Measurements from ENCODE around the gene SEMA3A.
"Not testable (repeated sequence)": the region's sequence is repeated elsewhere in the genome, so short reads cannot be mapped to it uniquely, and the experiment has no call there.

The SEMA3A gene

GRCh38 chr7:84055904-84056605 is 138.5 kb downstream of the SEMA3A start:
- Histone ChIP-seq H3K27ac (replicated peaks) (no peak overlapping the region), H3K27me3 (ENCODE audit: insufficient read depth, poor library complexity, severe bottlenecking) (no peaks in the 10 kb centered on the region), H3K4me3 (replicated peaks; ENCODE audit: insufficient read depth, low read length) (no peak overlapping the region)
- TF ChIP-seq SPI1 (IDR thresholded peaks at IDR 0.05; ENCODE audit: borderline replicate concordance, low read depth) (no peak), GABPA (IDR thresholded peaks at IDR 0.05; ENCODE audit: low read depth) (no peak), CTCF (IDR thresholded peaks at IDR 0.05; ENCODE audit: insufficient read depth, low read length) (no peak), POLR2AphosphoS5 (IDR thresholded peaks at IDR 0.05; ENCODE audit: low read depth) (no peak), REST (IDR thresholded peaks at IDR 0.05; ENCODE audit: insufficient replicate concordance, low read depth) (no peak)
- DNase-seq (ENCODE audit: low read depth in 1 of 2, low spot score in 1 of 2): no peak

GRCh38 chr7:84055199-84055598 is 139.4 kb downstream of the SEMA3A start:
- H3K4me3 ChIP-seq (replicated peaks; ENCODE audit: insufficient read depth, low read length); H3K27me3 ChIP-seq (ENCODE audit: insufficient read depth, poor library complexity, severe bottlenecking); H3K27ac ChIP-seq (replicated peaks); DNase-seq (ENCODE audit: low read depth in 1 of 2, low spot score in 1 of 2): not testable (repeated sequence)

- no peaks in the 10 kb centered on the region for H3K27me3 ChIP-seq (ENCODE audit: insufficient read depth, poor library complexity, severe bottlenecking)
- no peak for DNase-seq (ENCODE audit: low read depth in 1 of 2, low spot score in 1 of 2)
Measured at GRCh38 chr7:84049071-84049836, 145.3 kb downstream of the SEMA3A start.

GRCh38 chr7:84047085-84047484 is 147.5 kb downstream of the SEMA3A start:
- TF ChIP-seq POLR2AphosphoS5 (IDR thresholded peaks at IDR 0.05; ENCODE audit: low read depth): no peak
- TF ChIP-seq REST (IDR thresholded peaks at IDR 0.05; ENCODE audit: insufficient replicate concordance, low read depth): no peak
- no peak for TF ChIP-seq CTCF (IDR thresholded peaks at IDR 0.05; ENCODE audit: insufficient read depth, low read length)
- TF ChIP-seq GABPA (IDR thresholded peaks at IDR 0.05; ENCODE audit: low read depth): no peak
- TF ChIP-seq SPI1 (IDR thresholded peaks at IDR 0.05; ENCODE audit: borderline replicate concordance, low read depth): no peak
- DNase-seq (ENCODE audit: low read depth in 1 of 2, low spot score in 1 of 2): no peak
- H3K4me3 ChIP-seq (replicated peaks; ENCODE audit: insufficient read depth, low read length): no peak overlapping the region

More at GRCh38 chr7:84049071-84049836, 145.3 kb downstream of the SEMA3A start:
- Histone ChIP-seq H3K27ac (replicated peaks) (no peak overlapping the region), H3K4me3 (replicated peaks; ENCODE audit: insufficient read depth, low read length) (no peak overlapping the region)
- TF ChIP-seq POLR2AphosphoS5 (IDR thresholded peaks at IDR 0.05; ENCODE audit: low read depth) (no peak), CTCF (IDR thresholded peaks at IDR 0.05; ENCODE audit: insufficient read depth, low read length) (no peak), GABPA (IDR thresholded peaks at IDR 0.05; ENCODE audit: low read depth) (no peak)

More at GRCh38 chr7:84047085-84047484, 147.5 kb downstream of the SEMA3A start:
- Histone ChIP-seq H3K27ac (replicated peaks) (no peak overlapping the region), H3K27me3 (ENCODE audit: insufficient read depth, poor library complexity, severe bottlenecking) (no peaks in the 10 kb centered on the region)
